ENCODE results near the gene PRR16.

GRCh38 chr5:120602033-120602432, 137.9 kb downstream of the PRR16 start:
- TF ChIP-seq FOXP2 (optimal IDR thresholded peaks at IDR 0.05; ENCODE audit: borderline replicate concordance, extremely low read depth, extremely low read length, insufficient read depth) (no peak), POLR2AphosphoS5 (IDR thresholded peaks at IDR 0.05; ENCODE audit: low read depth, low read length) (no peak), REST (IDR thresholded peaks at IDR 0.05; ENCODE audit: insufficient read depth in 1 of 2, low read depth in 2 of 2, low read length in 2 of 2) (no peak), TAF1 (IDR thresholded peaks at IDR 0.05; ENCODE audit: borderline replicate concordance, insufficient read depth, low read length) (no peak)
